GM21717 (cell line): Measurements from ENCODE around the gene CACNA2D3.

Source experiments
- ATAC-seq: cut with Tn5 transposase; IDR thresholded peaks from one replicate; pipeline ENCODE4 v1.9.1; 2021; ENCODE audit warnings: mild to moderate bottlenecking, moderate library complexity; ENCODE audit not compliant: unreplicated experiment

The CACNA2D3 gene

GRCh38 chr3:54324103-54324502 is 201.8 kb downstream of the CACNA2D3 start:
- no peak for ATAC-seq

GRCh38 chr3:54326951-54327350 is 204.6 kb downstream of the CACNA2D3 start:
- ATAC-seq, result no peak

GRCh38 chr3:54331341-54331740 is 209.0 kb downstream of the CACNA2D3 start:
- no peak for ATAC-seq

GRCh38 chr3:54337846-54338245 is 215.5 kb downstream of the CACNA2D3 start:
- ATAC-seq, result no peak

- ATAC-seq, result no peak
These were observed 217.3 kb downstream of the CACNA2D3 start for GRCh38 chr3:54339608-54340007.

GRCh38 chr3:54341811-54342210 is 219.5 kb downstream of the CACNA2D3 start:
- no peak for ATAC-seq

- ATAC-seq, result no peak
These were observed 220.3 kb downstream of the CACNA2D3 start for GRCh38 chr3:54342676-54343075.

GRCh38 chr3:54343495-54343894 is 221.1 kb downstream of the CACNA2D3 start:
- no peak for ATAC-seq

- ATAC-seq, result no peak
These were observed 222.4 kb downstream of the CACNA2D3 start for GRCh38 chr3:54344601-54345231.

GRCh38 chr3:54345847-54346375 is 223.6 kb downstream of the CACNA2D3 start:
- no peak for ATAC-seq

GRCh38 chr3:54347060-54347459 is 224.7 kb downstream of the CACNA2D3 start:
- no peak for ATAC-seq

GRCh38 chr3:54347933-54348332 is 225.6 kb downstream of the CACNA2D3 start:
- ATAC-seq, result no peak

- ATAC-seq, result no peak
These were observed 226.9 kb downstream of the CACNA2D3 start for GRCh38 chr3:54349231-54349652.

- no peak for ATAC-seq
These were observed 227.3 kb downstream of the CACNA2D3 start for GRCh38 chr3:54349691-54350090.

- no peak for ATAC-seq
These were observed 231.2 kb downstream of the CACNA2D3 start for GRCh38 chr3:54353546-54353945.

- no peak for ATAC-seq
These were observed 231.6 kb downstream of the CACNA2D3 start for GRCh38 chr3:54353946-54354345.

- no peak for ATAC-seq
These were observed 233.4 kb downstream of the CACNA2D3 start for GRCh38 chr3:54355800-54356199.

GRCh38 chr3:54356261-54357045 is 234.1 kb downstream of the CACNA2D3 start:
- no peak for ATAC-seq

- ATAC-seq, result no peak
These were observed 234.9 kb downstream of the CACNA2D3 start for GRCh38 chr3:54357301-54357700.

GRCh38 chr3:54358316-54358715 is 236.0 kb downstream of the CACNA2D3 start:
- ATAC-seq, result no peak

GRCh38 chr3:54358969-54359694 is 236.8 kb downstream of the CACNA2D3 start:
- ATAC-seq, result no peak
